GM18526 (cell line): ENCODE results near the gene JCAD.

ENCODE experiments used
- POLR2A ChIP-seq: IDR thresholded peaks from 3 replicates; pipeline ENCODE4 v1.6.1; 2011; ENCODE audit not compliant: insufficient read length; ENCODE audit errors: extremely low read depth

The JCAD gene

DNA sequence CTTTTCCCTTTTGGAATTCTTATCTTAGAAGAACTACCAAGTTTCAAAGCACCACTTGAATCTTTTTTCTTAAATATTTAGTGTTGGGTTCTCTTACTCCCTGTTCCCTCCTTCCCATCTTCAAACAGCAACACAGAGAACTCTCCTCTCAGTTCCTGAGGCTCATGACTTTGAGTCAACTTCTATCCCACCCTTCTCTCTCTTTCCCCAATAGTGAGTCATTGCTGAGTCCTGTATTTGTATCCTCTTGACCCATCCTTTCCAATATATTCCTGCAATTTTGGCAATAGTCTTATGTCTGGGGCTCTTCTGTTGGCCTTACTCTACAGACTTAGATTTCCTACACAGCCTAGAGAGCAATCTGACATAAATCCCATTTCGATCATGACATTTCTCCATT lies 20.8 kb upstream of the JCAD start:
- no peak for TF ChIP-seq POLR2A

DNA sequence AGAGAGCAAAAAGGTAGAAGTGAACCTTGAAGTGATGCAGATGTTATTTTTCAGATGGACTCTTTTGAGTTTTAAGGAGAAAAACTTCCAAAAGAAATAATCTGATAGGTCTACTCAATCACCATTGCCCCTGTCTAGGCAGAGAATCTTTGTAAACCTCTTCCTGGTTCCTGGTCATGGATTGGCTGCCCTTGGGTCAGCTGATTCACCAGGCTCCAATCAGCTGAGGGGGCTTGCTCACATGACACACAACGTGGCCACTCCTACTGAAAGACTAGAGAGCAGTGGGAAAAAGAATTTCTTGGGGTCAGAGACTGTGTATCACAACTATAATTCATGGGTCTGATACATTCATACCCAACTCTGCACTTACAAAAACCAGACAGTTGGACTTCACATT lies 20.0 kb upstream of the JCAD start:
- TF ChIP-seq POLR2A = no peak

DNA sequence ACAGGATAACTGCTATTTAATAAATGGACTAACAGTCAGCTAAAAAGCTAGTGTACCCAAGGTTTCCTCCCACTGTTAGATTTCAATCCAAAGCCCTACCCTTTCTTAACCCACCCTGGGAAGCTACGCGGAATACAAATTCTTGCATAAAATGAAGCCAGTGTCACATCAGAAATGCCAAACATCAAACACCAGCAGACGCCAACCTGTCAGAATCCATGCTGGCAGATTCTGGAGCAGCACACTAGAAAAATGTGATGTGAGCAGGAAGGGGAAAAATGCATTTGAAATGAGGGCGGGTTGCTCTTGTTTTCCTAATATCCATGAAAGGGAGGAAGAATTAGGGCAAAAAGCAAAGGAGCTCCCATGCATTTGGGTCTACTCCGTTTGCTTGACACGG lies 16.1 kb upstream of the JCAD start:
- TF ChIP-seq POLR2A = no peak

DNA sequence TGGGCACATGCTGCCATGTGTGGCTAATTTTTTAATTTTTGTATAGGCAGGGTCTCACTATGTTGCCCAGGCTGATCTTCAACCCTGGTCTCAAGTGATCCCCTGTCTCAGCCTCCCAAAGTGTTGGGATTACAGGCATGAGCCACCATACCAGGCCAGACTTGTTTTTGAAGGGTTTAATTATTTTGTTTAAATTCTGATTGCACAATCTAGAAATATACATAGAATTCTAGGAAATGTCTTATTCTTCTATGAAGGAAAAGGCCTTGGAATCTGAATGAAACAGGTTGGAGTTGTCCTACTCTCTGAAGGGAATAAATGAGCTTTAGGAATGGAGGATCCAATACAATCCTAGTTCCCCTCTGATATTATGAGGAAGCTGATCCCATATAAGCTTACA lies 15.5 kb upstream of the JCAD start:
- no peak for TF ChIP-seq POLR2A

DNA sequence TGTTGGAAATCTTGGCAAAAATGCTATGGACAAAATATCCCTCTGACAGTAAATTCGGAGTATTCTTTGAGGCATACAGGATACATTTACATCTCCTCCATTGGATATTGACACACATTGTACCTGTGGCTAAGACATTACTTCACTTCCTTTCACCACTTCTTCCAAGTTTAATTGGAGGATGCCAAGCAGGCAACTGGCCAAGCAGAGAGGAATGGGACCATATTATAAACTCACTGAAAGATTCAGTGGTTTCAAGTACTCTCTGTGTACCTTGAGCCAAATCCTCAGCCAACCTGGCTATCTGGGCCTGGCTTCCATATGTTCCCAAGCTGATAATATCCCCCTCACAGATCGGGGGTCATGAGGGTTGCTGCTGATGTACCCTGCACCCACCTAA lies 14.7 kb upstream of the JCAD start:
- TF ChIP-seq POLR2A = no peak

DNA sequence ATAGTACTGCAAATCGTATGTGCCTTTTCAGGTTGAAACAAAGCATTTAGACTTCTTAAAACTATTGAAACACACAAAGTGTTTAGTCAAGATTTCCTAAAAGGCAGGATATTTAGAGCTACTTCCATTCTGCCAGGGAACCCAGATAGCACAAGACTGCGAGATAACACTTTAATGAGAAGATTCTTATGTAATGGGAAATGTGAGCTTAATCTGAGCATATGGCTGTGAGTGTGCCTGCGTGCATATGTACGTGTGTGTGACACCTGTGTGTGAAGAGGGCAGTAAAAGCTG lies 14.3 kb upstream of the JCAD start:
- TF ChIP-seq POLR2A = no peak

DNA sequence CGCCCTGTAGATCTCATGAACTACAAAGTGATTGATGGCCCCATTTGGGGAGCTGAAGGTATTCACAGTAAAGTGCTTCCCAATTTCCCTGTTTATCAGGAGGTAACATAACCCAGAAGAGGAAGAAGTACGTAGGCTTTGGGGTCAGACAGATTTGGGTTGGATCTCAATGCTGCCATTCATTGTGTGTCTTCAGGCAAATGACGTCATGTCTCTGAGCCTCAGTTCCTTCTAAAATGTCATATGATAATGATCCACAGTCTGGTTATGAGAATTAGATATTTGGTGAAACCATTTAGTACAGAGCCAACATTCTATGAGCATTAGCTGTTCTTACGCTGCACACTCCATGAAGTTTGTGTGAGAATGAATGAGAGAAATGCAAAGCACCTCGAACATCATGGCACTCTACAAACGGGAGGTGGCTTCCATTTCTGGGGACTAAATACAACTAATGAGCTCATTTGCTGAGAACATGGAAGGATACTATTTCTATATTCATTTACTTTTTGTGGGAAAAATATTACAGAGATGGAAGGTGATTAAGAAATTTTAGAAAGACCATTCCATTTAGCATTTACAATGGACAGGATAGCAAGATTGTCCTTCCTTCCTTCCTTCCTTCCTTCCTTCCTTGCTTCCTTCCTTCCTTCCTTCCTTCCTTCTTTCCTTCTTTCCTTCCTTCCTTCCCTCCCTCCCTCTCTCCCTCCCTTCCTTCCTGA lies 13.8 kb upstream of the JCAD start:
- no peak for TF ChIP-seq POLR2A

DNA sequence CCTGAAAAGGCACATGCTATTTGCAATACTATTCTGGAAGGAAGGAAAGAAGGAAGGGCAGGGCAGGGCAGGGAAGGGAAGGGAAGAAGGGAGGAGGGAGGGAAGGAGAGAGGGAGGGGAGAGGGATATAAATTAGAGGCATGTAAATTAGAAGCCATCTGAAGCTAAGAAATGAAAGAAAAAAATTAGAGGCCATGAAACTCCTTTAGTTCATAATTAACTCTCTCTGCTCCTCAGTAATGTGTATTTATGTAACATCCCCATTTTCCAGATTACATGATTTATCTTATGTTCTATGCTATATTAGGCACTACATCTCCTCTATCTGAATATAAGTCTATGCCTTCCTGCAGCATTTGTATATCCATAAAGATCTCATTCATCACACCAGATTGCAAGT lies 12.7 kb upstream of the JCAD start:
- no peak for TF ChIP-seq POLR2A

DNA sequence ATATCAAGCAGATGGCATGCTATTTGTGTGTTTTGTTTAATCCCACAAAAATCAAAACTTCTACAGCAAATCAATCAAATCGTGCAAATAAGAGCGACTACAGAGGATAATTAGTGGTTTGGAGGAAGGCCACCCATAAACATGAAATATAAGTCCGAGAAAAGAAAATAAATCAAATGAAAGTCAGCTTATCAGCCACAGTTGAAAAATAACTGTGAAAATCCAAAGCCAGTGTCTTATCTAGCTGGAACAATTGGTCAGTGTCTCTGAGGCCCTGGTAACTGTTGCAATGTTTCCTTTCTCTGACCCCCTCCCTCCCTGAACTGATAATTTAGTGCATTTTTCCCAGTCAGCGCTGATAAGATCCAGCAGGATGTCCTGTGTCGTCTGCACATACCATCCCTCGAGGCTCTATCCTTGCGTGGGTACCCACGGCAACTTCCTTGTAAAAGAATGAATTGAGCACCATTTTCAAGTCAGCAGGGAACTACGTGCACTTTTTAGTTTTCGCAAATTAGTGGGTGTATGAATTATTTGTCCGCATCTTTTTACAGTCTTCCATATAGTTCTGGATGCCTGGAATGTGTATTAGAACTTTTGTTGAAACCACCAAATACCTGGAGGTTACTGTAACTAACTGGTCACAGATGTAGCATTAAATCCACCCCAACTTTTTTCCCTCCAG lies 10.8 kb upstream of the JCAD start:
- no peak for TF ChIP-seq POLR2A

DNA sequence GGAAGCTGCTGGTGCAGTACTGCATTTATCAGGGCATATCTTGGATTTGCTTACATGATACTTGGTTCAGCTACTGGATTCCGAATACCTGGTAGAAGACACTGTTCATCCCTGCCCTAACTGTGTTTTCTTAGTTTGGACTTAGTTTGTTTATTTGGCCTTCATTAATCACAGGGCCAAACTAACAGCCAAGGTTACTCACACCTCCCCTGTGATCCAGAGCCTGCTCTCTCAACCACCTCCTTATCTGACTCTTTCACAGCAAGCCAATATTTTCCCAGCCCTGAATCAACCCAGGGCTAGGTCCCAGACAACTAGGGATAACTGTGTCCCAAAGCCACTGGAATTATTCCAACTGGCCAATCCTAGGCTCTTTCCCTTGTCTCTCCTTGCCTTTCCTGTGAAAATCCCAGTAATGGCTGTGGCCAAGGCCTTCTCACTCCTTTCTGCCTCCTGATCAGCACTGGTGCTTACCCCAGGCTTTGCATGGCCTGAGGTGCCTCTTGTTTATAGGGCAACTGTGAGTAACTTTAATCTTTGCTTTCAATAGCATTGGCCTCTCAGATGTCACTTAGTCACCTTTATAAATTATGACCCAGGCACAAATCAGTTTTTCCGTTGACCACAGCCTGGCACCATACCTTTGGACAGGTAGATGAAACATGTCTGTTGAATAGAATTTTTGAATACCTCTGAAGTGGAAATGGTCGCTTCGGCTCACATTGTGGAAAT lies 9.3 kb upstream of the JCAD start:
- TF ChIP-seq POLR2A = no peak

DNA sequence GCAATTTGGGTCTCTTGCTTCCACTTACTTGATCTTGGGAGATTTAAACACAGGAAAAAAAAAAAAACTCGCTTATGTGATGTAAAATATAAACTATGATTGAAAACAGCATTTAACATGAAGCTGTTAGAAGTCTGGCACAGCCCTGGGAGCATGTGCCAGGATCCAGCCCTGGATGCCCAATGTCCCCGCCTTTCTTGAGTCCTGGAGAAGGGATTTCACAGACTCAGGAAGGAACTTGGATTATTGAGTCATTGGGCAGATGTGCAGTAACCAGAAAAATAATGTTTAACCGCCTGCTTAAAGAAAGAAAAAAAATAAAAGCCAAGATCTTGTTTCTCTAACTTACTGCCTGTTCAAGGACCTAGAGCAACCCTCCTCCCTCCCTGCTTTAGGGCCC lies 3.7 kb upstream of the JCAD start:
- no peak for TF ChIP-seq POLR2A

DNA sequence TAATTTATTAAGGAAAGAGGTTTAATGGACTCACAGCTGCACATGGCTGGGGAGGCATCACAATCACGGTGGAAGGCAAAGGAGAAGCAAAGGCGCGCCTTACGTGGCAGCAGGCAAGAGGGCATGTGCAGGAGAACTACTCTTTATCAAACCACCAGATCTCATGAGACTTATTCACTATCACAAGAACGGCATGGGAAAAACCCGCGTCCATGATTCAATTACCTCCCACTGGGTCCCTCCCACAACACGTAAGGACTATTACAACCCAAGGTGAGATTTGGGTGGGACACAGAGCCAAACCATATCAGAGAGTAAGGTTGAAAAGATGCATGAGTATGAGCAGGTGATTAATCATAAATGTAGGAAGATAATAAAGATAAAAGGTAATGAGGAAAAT lies 3.2 kb upstream of the JCAD start:
- no peak for TF ChIP-seq POLR2A

DNA sequence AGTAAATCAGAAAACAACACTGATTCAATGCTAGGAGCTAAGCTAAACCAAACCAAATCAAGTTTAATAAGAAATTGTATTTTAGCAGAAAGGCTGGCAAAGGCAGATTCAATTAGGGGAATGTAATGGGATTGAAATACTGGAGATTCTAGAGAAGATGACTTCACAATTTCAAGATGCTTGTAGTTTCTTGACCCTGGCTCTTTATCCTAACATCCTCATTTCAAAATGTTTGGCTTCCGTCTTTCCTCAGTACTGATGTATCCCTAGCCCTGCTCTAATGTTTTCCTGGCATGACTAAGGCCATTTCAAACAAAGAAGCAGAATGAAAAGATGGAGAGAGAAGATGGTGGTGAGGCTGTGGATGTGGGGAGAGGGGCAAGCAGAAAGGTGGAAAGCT lies 2.7 kb upstream of the JCAD start:
- TF ChIP-seq POLR2A = no peak

DNA sequence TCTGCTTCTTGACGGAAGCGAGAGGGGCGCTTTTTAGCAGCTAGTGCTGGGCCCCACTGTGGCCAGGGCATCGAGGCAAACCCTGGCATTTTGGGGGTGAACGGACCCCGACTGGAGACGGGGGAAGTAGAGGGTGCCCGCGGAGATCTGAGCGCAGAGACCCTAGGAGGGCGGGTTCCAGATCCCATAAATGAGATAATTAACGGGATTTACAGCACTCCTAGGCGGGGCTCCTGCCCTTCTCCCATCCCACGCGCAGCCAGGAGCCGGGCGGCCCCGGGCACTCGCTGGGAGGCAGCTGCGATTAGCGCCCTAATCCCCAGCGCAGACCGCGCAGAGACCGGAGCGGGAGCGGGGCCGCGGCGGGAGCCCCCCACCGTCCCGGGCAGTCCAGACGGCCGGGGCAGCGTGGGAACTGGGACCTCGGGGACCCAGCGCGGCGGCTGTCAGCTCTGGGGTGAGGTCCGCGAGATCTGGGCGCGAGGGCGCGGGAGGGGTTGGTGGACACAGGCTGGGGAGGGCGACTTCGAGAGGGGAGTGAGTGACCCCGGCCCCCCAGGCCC lies 735 bp downstream of the JCAD start:
- no peak for TF ChIP-seq POLR2A

DNA sequence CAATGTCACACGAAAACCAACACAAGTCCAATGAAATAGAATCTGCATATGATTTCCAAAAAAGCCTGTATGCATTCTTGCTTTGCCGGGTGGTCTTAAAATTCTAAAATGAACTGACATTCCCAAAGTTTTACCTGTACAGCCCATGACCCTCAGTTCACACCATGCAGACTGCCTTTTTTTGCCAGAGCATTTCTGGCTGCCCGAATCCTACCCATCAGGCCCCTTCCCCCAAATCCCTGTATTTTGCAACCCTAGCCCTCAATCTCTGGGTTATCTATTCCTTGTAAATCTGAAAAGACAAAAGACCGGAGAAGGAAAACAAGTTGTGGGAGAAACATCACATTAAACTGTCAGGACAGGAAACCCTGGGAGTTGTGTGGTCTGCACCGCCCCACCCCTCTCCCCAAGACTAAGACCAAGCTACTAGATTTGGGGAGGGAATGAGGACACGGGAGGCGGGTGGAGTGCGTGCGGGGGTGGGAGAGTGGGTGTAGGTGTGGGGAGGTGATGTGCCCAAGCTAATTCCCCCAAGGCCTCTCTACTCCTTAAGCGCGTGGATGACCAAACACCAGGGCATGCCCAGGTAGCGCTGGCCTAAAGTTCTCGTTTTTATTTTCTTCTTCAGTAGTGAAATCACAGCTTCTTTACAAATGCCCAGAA lies 1.4 kb downstream of the JCAD start:
- no peak for TF ChIP-seq POLR2A

DNA sequence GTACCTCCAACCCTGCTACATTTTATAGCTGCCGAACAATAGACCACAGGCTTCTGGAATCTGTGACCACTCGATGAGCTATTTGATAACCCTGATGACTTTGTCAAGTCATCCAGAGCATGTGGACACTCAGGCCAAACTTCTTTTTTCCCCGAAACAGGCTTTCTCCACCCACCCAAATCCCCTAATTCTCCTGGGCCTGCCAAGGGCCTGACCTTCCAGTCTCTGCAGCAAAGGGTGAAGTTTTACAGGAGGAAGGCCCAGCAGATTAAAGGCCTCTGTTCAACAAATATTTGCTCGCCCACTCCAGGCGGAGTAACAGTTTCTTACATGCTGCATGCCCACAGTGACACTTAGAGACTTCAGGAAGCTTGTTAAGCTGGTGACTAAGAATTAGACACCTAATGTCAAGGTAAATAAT lies 2.0 kb downstream of the JCAD start:
- no peak for TF ChIP-seq POLR2A

DNA sequence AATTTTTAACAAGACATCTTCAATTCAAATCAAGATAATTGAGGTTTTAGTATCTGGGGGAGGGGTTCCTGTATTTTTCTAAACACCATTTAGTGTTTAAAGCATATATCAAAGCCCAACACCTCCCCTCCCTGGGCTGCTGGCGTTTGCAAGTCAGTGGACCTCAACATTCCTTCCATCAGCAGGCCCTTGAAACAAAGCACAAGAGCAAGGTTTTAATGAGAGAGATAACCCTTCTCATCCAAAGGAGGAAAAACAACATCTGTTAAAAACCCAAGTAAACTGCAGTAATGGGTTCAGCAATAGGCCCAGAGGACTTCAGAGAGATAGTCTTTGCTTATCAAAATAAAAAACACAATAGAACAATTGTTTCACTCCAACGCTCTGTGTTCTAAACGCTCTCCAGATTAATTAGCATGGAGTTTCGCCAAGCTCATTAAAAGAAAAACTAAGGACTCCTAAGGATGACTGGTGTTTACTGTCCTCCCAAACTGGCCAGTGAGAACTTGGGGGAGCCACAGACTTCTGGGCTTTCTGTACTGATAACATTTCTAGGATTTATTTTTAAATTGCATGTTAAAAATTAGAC lies 2.5 kb downstream of the JCAD start:
- no peak for TF ChIP-seq POLR2A
